SK-N-SH treated with all-trans-retinoic acid at 6 μM for 48 hours (cell line): ENCODE data around the gene ARHGAP12.

Source experiments
- CSDC2 ChIP-seq: fragments of 250-450 bp; sonication (Bioruptor Pico); IDR thresholded peaks from 2 replicates; pipeline ENCODE4 v1.5.0; 2020; ENCODE audit warnings: mild to moderate bottlenecking, moderate library complexity
- SNAI2 ChIP-seq: fragments of 250-450 bp; sonication (Bioruptor Pico); IDR thresholded peaks from 2 replicates; pipeline ENCODE4 v1.5.0; 2020; ENCODE audit warnings: mild to moderate bottlenecking, moderate library complexity
- TF ChIP-seq, protein P1 (sequence below): fragments of 250-450 bp; sonication (Bioruptor Pico); IDR thresholded peaks from 2 replicates; pipeline ENCODE4 v1.8.0; 2020; ENCODE audit warnings: mild to moderate bottlenecking, moderate library complexity, borderline replicate concordance

DNA sequence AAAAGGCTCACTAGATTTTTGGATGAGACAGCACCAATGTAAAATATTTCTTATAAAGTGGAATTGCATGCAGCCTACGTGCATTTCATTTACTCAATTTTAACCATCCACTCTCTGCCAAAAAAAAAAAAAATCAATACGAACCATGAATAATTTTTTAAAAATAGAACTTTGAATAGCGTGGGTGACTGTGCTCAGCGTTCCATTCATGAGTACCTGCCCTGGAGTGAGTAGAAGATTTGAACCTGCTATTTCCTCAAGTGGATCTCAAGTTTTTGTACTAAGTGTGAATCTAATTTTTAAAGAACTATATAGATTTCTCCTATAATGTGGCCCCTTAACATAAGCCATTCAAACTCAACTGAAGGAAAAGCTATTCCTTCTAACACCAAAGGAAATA is 105.3 kb downstream of the ARHGAP12 start:
- TF ChIP-seq CSDC2: no peak
- no peak for TF ChIP-seq SNAI2 (CRISPR knock-in tag)
- TF ChIP-seq, protein P1, sequence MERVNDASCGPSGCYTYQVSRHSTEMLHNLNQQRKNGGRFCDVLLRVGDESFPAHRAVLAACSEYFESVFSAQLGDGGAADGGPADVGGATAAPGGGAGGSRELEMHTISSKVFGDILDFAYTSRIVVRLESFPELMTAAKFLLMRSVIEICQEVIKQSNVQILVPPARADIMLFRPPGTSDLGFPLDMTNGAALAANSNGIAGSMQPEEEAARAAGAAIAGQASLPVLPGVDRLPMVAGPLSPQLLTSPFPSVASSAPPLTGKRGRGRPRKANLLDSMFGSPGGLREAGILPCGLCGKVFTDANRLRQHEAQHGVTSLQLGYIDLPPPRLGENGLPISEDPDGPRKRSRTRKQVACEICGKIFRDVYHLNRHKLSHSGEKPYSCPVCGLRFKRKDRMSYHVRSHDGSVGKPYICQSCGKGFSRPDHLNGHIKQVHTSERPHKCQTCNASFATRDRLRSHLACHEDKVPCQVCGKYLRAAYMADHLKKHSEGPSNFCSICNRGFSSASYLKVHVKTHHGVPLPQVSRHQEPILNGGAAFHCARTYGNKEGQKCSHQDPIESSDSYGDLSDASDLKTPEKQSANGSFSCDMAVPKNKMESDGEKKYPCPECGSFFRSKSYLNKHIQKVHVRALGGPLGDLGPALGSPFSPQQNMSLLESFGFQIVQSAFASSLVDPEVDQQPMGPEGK (CRISPR knock-in tag): no peak
